ENCODE results near the gene PRKN. TPM values are rescaled to one million over a fixed set of nuclear protein-coding genes. Genes with fewer than 3 reads are reported as not detected.
A peak's percentile ranks its signal among the peaks of the same experiment; 100 is the strongest.

Gene PRKN
- total and polyA plus RNA-seq, 5 donors from 2014 or later, result 0.24 to 3.7 (median 2.5) TPM

DNA sequence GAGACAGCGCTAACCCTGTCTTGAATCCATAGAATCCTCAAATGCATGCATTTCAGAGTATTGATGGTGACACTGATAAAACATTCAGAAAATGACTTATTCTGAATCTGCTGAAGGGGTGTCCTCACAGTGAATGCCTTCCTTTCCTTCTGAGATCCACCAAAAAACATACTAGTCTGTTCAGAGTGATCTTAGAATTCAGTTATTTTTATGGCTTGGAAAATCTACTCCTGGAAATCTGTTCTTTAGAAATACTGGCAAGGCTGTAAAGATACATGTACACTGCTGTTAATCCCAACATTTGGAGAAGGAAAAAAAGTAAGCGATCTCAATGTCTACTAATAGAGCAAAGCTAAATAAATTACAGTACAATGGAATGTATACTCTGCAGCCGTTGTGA, 781.1 kb downstream of the PRKN start:
- Histone ChIP-seq H3K9me3 (ENCODE audit: control insufficient read depth in 2 of 2, low read length in 2 of 2) (no peaks in the 10 kb centered on the region), H3K4me3 (ENCODE audit: low read depth, low read length) (no peak overlapping the region), H3K27ac (ENCODE audit: insufficient read depth, low read length, poor library complexity, severe bottlenecking) (no peak overlapping the region), H3K4me1 (ENCODE audit: control insufficient read depth, insufficient read depth, low read length, poor library complexity, severe bottlenecking) (no peaks in the 10 kb centered on the region), H3K36me3 (ENCODE audit: control insufficient read depth, insufficient read depth, low read length) (no peaks in the 10 kb centered on the region), H3K27me3 (ENCODE audit: control insufficient read depth, insufficient read depth, low read length) (no peaks in the 10 kb centered on the region)
- Mint-ChIP-seq H3K36me3 (no peaks in the 10 kb centered on the region), H3K27me3 (no peaks in the 10 kb centered on the region), H3K27ac (peak overlapping the region in 1 of 3 donors; percentile 74), H3K4me3 (no peak overlapping the region), H3K9me3 (peaks cover 0 to 4% (median 0%) of the 10 kb centered on the region in 7 donors), H3K4me1 (no peaks in the 10 kb centered on the region)
- ATAC-seq (ENCODE audit: low read depth in 2 of 2) (no peak), DNase-seq (no peak)

DNA sequence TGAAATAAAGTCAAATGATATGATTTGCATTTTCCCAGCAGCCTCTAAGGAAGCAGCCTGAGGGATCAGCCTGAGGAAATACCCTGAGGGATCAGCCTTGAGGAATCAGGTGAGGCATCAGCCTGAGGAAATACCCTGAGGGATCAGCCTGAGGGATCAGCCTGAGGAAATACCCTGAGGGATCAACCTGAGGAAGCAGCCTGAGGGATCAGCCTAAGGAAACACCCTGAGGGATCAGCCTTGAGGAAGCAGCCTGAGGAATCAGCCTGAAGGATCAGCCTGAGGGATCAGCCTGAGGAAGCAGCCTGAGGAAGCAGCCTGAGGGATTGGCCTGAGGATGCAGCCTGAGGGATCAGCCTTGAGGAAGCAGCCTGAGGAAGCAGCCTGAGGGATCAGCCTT, 784.0 kb downstream of the PRKN start:
- no peaks in the 10 kb centered on the region for H3K27me3 ChIP-seq (ENCODE audit: control insufficient read depth, insufficient read depth, low read length)
- DNase-seq, result no peak

GRCh38 chr6:161941565-161941964, 786.0 kb downstream of the PRKN start:
- Mint-ChIP-seq H3K36me3 (no peaks in the 10 kb centered on the region), H3K9me3 (peaks cover 0 to 4% (median 1%) of the 10 kb centered on the region in 7 donors), H3K27me3 (no peaks in the 10 kb centered on the region), H3K4me3 (no peak overlapping the region), H3K27ac (no peak overlapping the region), H3K4me1 (no peaks in the 10 kb centered on the region)
- no peaks in the 10 kb centered on the region for H3K9me3 ChIP-seq (ENCODE audit: control insufficient read depth in 2 of 2, low read length in 2 of 2)
- no peaks in the 10 kb centered on the region for H3K4me1 ChIP-seq (ENCODE audit: control insufficient read depth, insufficient read depth, low read length, poor library complexity, severe bottlenecking)
- DNase-seq (no peak), ATAC-seq (ENCODE audit: low read depth in 2 of 2) (no peak)
- H3K36me3 ChIP-seq (ENCODE audit: control insufficient read depth, insufficient read depth, low read length), result no peaks in the 10 kb centered on the region
- no peak overlapping the region for H3K27ac ChIP-seq (ENCODE audit: insufficient read depth, low read length, poor library complexity, severe bottlenecking)
- H3K27me3 ChIP-seq (ENCODE audit: control insufficient read depth, insufficient read depth, low read length), result no peaks in the 10 kb centered on the region
- H3K4me3 ChIP-seq (ENCODE audit: low read depth, low read length), result no peak overlapping the region

More for the DNA sequence above, 784.0 kb downstream of the PRKN start:
- ATAC-seq (ENCODE audit: low read depth in 2 of 2), result no peak
- H3K36me3 Mint-ChIP-seq, result no peaks in the 10 kb centered on the region
- H3K27me3 Mint-ChIP-seq, result no peaks in the 10 kb centered on the region
- H3K4me1 Mint-ChIP-seq, result no peaks in the 10 kb centered on the region
- H3K9me3 ChIP-seq (ENCODE audit: control insufficient read depth in 2 of 2, low read length in 2 of 2), result no peaks in the 10 kb centered on the region
- H3K27ac Mint-ChIP-seq, result no peak overlapping the region
- no peaks in the 10 kb centered on the region for H3K4me1 ChIP-seq (ENCODE audit: control insufficient read depth, insufficient read depth, low read length, poor library complexity, severe bottlenecking)
- no peaks in the 10 kb centered on the region for H3K36me3 ChIP-seq (ENCODE audit: control insufficient read depth, insufficient read depth, low read length)
- H3K27ac ChIP-seq (ENCODE audit: insufficient read depth, low read length, poor library complexity, severe bottlenecking), result no peak overlapping the region
- H3K4me3 Mint-ChIP-seq, result no peak overlapping the region
- H3K4me3 ChIP-seq (ENCODE audit: low read depth, low read length), result no peak overlapping the region
- H3K9me3 Mint-ChIP-seq, result peaks cover 0 to 2% (median 0%) of the 10 kb centered on the region in 7 donors

DNA sequence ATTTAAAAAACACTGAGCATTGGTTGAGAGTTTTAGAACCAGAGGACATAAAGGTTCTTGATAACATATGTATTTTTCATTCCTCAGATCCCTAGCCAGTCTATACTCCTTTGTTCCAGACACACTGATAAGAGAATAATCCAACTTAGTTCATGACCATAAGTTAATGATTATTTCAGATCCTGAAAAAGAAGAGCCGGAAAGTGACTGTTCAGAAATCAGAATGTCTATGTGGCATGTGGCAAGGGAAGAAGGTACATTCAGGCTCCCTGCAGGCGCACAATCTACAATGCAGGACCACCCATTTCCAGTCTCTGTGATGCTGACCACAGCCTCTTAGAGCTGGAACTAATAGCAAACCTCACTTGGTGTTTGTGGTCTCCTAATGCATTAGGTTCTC, 787.0 kb downstream of the PRKN start:
- H3K4me3 ChIP-seq (ENCODE audit: low read depth, low read length), result no peak overlapping the region
- no peaks in the 10 kb centered on the region for H3K9me3 ChIP-seq (ENCODE audit: control insufficient read depth in 2 of 2, low read length in 2 of 2)
- no peak overlapping the region for H3K27ac ChIP-seq (ENCODE audit: insufficient read depth, low read length, poor library complexity, severe bottlenecking)
- ATAC-seq (ENCODE audit: low read depth in 2 of 2) (no peak), DNase-seq (no peak)
- Mint-ChIP-seq H3K4me3 (no peak overlapping the region), H3K36me3 (no peaks in the 10 kb centered on the region), H3K27ac (no peak overlapping the region), H3K27me3 (no peaks in the 10 kb centered on the region), H3K9me3 (peaks cover 0 to 4% (median 1%) of the 10 kb centered on the region in 7 donors), H3K4me1 (no peaks in the 10 kb centered on the region)
- no peaks in the 10 kb centered on the region for H3K27me3 ChIP-seq (ENCODE audit: control insufficient read depth, insufficient read depth, low read length)
- no peaks in the 10 kb centered on the region for H3K4me1 ChIP-seq (ENCODE audit: control insufficient read depth, insufficient read depth, low read length, poor library complexity, severe bottlenecking)
- no peaks in the 10 kb centered on the region for H3K36me3 ChIP-seq (ENCODE audit: control insufficient read depth, insufficient read depth, low read length)

- no peak overlapping the region for H3K4me3 ChIP-seq (ENCODE audit: low read depth, low read length)
- no peaks in the 10 kb centered on the region for H3K36me3 ChIP-seq (ENCODE audit: control insufficient read depth, insufficient read depth, low read length)
- no peak for ATAC-seq (ENCODE audit: low read depth in 2 of 2)
- no peaks in the 10 kb centered on the region for H3K4me1 Mint-ChIP-seq
- no peak overlapping the region for H3K27ac Mint-ChIP-seq
- no peaks in the 10 kb centered on the region for H3K9me3 ChIP-seq (ENCODE audit: control insufficient read depth in 2 of 2, low read length in 2 of 2)
- H3K36me3 Mint-ChIP-seq, result no peaks in the 10 kb centered on the region
- no peaks in the 10 kb centered on the region for H3K27me3 Mint-ChIP-seq
- H3K4me1 ChIP-seq (ENCODE audit: control insufficient read depth, insufficient read depth, low read length, poor library complexity, severe bottlenecking), result no peaks in the 10 kb centered on the region
- no peak overlapping the region for H3K27ac ChIP-seq (ENCODE audit: insufficient read depth, low read length, poor library complexity, severe bottlenecking)
- DNase-seq, result no peak
- H3K4me3 Mint-ChIP-seq, result no peak overlapping the region
- no peaks in the 10 kb centered on the region for H3K27me3 ChIP-seq (ENCODE audit: control insufficient read depth, insufficient read depth, low read length)
- H3K9me3 Mint-ChIP-seq, result peaks cover 0 to 3% (median 0%) of the 10 kb centered on the region in 7 donors
Measured at GRCh38 chr6:161926324-161926723, 801.2 kb downstream of the PRKN start.

DNA sequence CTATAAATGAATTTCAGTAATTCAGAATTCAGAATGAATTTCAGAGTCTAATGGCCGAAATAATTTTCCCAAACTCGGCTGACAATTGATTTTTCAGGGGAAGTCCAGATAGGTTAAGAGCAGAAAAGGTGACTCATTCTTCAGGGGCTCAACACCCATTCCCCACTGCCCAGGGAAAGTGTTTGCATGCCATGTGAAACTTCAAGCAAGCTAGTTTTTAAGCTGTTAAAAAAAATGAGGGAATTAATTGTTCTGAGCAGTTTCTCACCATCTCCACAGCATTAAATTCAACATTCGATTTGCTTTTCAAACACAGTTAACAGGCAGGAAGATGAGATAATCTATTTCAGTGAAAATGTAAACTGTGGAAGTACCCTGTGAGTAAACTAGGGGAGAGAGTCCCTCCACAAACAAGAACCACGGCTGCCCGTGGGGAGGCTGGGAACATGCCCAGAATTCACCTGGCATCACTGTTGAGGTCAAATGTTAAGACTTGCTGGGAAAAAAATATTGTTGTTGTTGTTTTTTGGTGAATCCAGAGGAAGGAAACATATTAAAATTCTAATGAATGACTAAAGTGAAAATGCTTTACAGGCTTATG, 803.0 kb downstream of the PRKN start:
- Mint-ChIP-seq H3K4me1 (no peaks in the 10 kb centered on the region), H3K27me3 (no peaks in the 10 kb centered on the region), H3K9me3 (peaks cover 0 to 3% (median 0%) of the 10 kb centered on the region in 7 donors), H3K36me3 (no peaks in the 10 kb centered on the region), H3K27ac (no peak overlapping the region), H3K4me3 (no peak overlapping the region)
- Histone ChIP-seq H3K36me3 (ENCODE audit: control insufficient read depth, insufficient read depth, low read length) (no peaks in the 10 kb centered on the region), H3K27ac (ENCODE audit: insufficient read depth, low read length, poor library complexity, severe bottlenecking) (no peak overlapping the region), H3K9me3 (ENCODE audit: control insufficient read depth in 2 of 2, low read length in 2 of 2) (no peaks in the 10 kb centered on the region), H3K4me3 (ENCODE audit: low read depth, low read length) (no peak overlapping the region), H3K4me1 (ENCODE audit: control insufficient read depth, insufficient read depth, low read length, poor library complexity, severe bottlenecking) (no peaks in the 10 kb centered on the region), H3K27me3 (ENCODE audit: control insufficient read depth, insufficient read depth, low read length) (no peaks in the 10 kb centered on the region)
- no peak for ATAC-seq (ENCODE audit: low read depth in 2 of 2)
- DNase-seq, result no peak

GRCh38 chr6:161922631-161923119, 804.9 kb downstream of the PRKN start:
- Mint-ChIP-seq H3K9me3 (peaks cover 0 to 1% (median 0%) of the 10 kb centered on the region in 7 donors), H3K36me3 (peaks cover 3% of the 10 kb centered on the region), H3K27me3 (no peaks in the 10 kb centered on the region), H3K4me1 (no peaks in the 10 kb centered on the region), H3K4me3 (no peak overlapping the region), H3K27ac (no peak overlapping the region)
- no peaks in the 10 kb centered on the region for H3K9me3 ChIP-seq (ENCODE audit: control insufficient read depth in 2 of 2, low read length in 2 of 2)
- no peak overlapping the region for H3K4me3 ChIP-seq (ENCODE audit: low read depth, low read length)
- H3K4me1 ChIP-seq (ENCODE audit: control insufficient read depth, insufficient read depth, low read length, poor library complexity, severe bottlenecking), result no peaks in the 10 kb centered on the region
- ATAC-seq (ENCODE audit: low read depth in 2 of 2) (no peak), DNase-seq (peak in 1 of 3 donors; percentile 16)
- no peaks in the 10 kb centered on the region for H3K27me3 ChIP-seq (ENCODE audit: control insufficient read depth, insufficient read depth, low read length)
- H3K27ac ChIP-seq (ENCODE audit: insufficient read depth, low read length, poor library complexity, severe bottlenecking), result no peak overlapping the region
- no peaks in the 10 kb centered on the region for H3K36me3 ChIP-seq (ENCODE audit: control insufficient read depth, insufficient read depth, low read length)
